8988T (cell line): ENCODE measurements around the gene PLA2G4D.
"Not testable (repeated sequence)": the region's sequence is repeated elsewhere in the genome, so short reads cannot be mapped to it uniquely, and the experiment has no call there.

Experiments used
- DNase-seq: peaks from one replicate; pipeline ENCODE4 v3.0.0; 2011

Gene PLA2G4D

GRCh38 chr15:42123546-42123945, 29.2 kb upstream of the PLA2G4D start:
- DNase-seq = no peak

- DNase-seq = no peak
These were observed 27.3 kb upstream of the PLA2G4D start for GRCh38 chr15:42121682-42122081.

DNA sequence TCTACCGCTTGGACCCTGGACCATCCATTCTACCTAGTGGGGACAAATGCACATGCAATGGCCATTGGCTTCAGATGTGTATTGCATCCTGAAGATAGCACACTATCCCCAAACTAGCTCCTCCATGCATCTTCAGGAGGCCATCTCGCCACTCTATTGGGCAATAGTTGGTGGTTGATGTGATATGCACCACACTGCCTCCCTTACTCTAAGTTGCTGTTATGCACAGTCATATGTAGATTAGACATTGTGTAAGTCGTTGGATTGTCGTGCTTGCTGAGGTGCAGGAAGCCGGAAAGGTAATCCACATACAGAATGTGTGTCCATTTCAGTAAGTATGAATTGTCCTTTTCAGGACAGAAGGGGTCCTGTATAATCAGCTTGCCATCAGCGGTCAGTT, 26.7 kb upstream of the PLA2G4D start:
- no peak for DNase-seq

DNA sequence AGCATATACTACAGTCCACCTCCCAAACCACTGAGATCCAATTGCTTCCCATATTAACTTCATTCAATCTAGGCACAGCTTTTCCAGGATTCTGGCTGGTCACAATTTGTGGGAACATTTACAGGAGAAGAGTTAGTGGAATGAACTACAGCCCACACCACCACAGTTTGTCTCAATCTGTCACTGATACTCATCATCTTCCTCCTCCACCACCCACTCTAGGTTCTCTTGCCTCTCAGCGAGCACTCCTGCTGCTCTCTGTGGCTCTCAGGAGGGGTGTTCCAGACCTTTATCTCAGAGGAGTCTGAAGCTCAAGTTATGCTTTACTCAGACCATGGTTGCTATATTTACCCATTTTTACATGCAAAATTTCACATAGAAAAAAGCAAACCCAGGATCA, 25.9 kb upstream of the PLA2G4D start:
- no peak for DNase-seq

DNA sequence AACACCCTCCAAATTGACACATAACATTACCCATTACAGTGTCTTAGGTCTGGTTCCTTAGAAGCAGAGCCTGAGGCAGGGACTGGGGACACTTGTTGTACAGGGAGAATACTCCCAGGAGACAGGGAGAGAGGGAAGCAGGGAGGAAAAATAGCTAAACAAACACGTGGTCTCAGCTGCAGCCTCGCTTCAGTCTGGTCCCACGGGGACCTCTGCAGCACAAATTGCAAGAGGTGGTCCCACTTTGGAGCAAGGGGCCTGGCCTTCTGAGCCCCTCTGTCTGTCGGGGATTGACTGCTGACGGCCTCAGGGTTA, 25.0 kb upstream of the PLA2G4D start:
- DNase-seq = no peak

DNA sequence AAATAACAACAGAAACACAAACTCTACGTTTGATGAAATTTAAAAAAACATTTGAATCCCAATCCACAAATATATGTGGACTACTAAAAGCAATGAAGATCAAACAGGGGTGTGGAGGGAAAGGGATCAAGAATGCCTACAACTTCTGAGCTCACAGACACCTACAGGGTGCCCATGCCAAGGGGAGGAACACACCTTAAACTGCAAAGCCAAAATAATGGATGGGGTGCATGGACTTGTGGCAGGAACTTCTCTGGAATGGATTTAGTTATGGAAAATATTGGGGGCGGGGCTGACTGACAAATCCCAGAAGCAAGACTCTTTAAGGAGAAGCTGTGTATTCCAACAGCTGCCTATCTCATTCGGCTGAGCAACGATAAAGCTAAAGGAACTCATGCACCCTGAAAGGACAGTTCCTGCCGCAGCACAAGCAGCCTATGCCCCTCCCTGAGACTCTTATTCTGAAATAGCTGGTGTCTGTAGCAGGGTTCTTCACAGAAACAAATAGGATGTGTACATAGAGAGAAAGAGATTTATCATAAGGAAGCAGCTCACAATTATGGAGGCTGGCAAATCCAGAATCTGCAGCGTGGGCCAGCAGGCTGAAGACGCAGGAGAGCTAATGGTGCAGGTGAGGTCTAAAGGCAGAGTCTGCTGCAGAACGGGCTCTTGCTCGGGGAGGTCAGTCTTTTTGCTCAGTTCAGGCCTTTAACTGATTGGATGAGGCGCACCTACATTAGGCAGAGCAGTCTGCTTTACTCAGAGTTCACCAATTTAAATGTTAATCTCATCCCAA, 24.5 kb upstream of the PLA2G4D start:
- DNase-seq = no peak

- no peak for DNase-seq
These were observed 17.6 kb upstream of the PLA2G4D start for GRCh38 chr15:42111924-42112323.

- no peak for DNase-seq
These were observed 16.0 kb upstream of the PLA2G4D start for GRCh38 chr15:42110367-42110766.

- DNase-seq = no peak
These were observed 14.4 kb upstream of the PLA2G4D start for GRCh38 chr15:42108806-42109205.

DNA sequence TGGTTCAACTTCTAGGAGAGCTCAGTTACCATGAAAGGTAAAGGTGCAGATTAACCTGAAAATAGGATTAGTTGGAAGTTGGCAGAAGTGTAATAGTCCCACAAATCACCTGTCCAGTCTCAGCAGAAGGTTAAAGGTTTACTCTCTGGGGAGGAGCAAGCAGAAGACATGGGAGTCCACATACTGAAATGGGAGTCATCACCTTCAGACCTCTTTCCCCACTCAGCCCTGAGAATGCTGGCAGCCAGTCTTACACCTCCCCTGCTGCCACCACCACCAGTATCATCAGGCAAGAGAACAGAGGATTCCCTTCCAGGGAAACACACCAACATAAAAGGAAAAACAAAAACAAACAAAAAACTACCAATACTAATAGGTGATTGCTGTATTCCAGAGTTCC, 13.8 kb upstream of the PLA2G4D start:
- no peak for DNase-seq

DNA sequence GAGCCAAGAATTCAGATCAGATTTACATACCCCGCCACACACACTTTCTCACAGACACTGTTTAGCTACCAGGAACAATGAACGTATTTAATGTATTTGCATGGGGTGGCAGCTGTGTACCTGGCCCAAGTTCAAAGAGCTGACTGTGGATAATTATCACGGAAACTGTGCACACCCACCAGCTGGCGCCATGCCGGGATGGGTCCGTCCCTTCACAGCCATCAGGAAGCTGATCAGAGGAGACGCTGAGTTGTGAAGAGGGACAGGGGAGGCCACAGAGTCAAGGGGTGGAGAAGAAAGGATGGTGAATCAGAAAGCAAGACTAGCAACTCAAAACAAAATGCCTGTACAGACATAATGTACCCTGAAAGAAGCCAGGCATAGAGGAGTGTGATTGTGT, 13.1 kb upstream of the PLA2G4D start:
- DNase-seq = no peak

DNA sequence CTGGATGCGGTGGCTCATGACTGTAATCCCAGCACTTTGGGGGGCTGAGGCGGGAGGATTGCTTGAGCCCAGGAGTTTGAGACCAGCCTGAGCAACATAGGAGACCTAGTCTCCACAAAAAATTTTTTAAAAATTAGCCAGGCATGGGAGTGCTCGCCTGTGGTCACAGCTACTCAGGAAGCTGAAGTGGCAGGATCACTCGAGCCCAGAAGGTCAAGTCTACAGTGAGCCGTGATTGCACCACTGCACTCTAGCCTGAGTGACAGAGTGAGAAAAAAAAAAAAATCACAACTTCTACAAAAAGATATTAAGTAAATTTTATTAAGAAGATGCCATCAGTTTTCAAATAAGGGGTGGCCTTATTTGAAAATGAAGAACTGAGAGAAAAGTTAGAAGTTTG, 11.9 kb upstream of the PLA2G4D start:
- DNase-seq = no peak

DNA sequence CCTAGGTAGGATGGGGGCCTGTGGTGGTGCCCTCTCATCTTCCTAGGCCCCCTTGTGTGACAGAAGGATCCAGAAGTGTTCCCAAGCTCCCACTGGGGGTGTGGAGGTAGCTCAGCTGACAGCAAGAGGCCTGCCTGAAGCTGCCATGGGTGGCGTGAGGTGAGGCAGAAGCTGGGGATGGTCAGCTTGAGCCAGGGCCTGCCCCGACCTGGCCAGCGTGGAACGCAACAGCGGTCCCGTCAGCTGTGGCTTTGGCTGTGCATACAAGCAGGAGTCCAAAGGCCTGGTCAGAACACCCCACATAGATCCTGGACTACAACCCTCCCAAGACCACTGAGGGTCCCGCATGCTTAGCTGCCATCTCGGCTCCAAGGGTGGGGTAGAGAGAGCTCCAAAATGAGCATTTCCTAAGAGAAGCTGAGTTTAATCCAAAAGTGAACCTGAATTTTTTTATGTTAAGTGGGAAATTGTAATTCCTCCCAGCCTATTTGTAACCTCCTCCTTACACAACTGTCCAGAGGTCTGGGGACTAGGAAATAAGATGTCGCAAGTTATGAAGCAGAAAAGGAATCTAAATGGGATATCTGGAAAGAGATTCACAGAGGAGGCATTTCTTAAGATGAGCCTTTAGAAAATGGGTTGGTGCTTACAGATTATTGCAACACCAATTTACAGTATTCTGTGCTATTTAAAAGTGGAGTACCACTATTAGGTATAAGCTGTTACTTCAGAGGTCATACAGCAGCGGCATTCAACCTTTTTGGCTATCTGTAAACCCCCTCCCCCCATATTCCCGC, 9.9 kb upstream of the PLA2G4D start:
- no peak for DNase-seq

GRCh38 chr15:42102646-42103235, 8.4 kb upstream of the PLA2G4D start:
- no peak for DNase-seq

GRCh38 chr15:42101861-42102260, 7.5 kb upstream of the PLA2G4D start:
- DNase-seq = no peak

GRCh38 chr15:42100021-42100800, 5.8 kb upstream of the PLA2G4D start:
- DNase-seq = no peak

GRCh38 chr15:42097018-42097417, 2.7 kb upstream of the PLA2G4D start:
- no peak for DNase-seq

DNA sequence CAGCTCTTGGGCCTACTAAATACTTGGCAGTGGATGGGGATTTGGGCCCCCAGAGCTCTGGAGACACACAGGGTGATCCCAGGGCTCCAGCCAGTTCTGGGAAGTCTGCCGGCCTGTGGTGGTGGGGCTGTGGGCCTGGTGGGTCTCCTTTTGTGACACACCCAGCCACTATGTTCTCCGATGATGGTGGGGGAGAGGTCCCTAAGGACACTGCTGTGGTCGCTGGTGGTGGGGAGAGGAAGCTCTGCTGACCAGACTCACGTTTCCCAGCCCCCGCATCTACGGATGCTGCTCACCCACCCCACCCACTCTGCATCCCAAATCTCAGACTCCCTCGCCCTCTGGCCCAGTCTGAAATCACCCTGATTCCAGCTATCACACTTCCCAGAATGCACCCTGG, 396 bp downstream of the PLA2G4D start:
- no peak for DNase-seq

GRCh38 chr15:42092398-42093318, 1.7 kb downstream of the PLA2G4D start:
- DNase-seq = no peak

- DNase-seq = not testable (repeated sequence)
These were observed 2.5 kb downstream of the PLA2G4D start for GRCh38 chr15:42091753-42092397.

DNA sequence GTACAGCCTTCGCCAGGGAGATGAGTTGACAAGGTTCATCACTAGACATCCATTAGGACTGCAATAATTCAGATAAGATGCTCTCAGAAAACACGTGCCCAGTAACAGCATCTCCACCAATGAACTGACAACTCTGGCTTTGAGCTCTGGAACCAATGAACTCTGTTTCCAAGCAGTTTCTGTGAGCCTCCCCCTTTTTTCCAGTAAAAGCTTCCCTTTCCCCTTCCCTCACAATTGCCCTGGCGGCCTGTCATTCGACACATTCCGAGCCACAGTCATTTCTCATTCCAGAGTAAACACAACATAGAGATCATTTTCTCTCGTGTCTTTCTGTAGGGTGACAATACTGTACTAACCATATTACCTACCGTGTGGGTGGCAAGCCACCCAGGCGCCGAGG, 3.6 kb downstream of the PLA2G4D start:
- no peak for DNase-seq

- DNase-seq = no peak
These were observed 4.0 kb downstream of the PLA2G4D start for GRCh38 chr15:42090370-42090769.
